Activated naive CD4-positive, alpha-beta T cell treated with anti-CD3 and anti-CD28 coated beads, Interleukin-2, amount 50 U/mL, for 72 hours (primary cell): ENCODE results near the gene DLD. TPM values are rescaled to one million over a fixed set of nuclear protein-coding genes. Genes with fewer than 3 reads are reported as not detected.

Experiments
- ATAC-seq, 2 donors: fragments of 150-1000 bp; cut with Tn5 transposase; 2 replicates each; pipeline ENCODE4 v1.10.0; 2021; ENCODE audit warnings: mild to moderate bottlenecking in 2 of 2, moderate library complexity in 2 of 2
- DNase-seq, 2 donors: peaks; one replicate each; pipeline ENCODE4 v3.0.0; 2021 to 2022; ENCODE audit warnings: low spot score in 2 of 2
- H3K27ac Mint-ChIP-seq, 2 donors: one replicate each; pipeline ENCODE4 v1.8.0; 2022; ENCODE audit warnings: mild to moderate bottlenecking in 2 of 2, mixed read lengths in 2 of 2
- H3K36me3 Mint-ChIP-seq, 2 donors: one replicate each; pipeline ENCODE4 v1.8.0; 2022; ENCODE audit warnings: mixed read lengths in 2 of 2
- H3K9me3 Mint-ChIP-seq, 2 donors: one replicate each; pipeline ENCODE4 v1.8.0; 2022; ENCODE audit warnings: mixed read lengths in 2 of 2
- total RNA-seq, 2 donors: library from RNA; stranded (reverse); gene quantifications; one replicate each; pipeline ENCODE4 v1.2.3, GENCODE V29; 2022

Gene DLD
- total RNA-seq, 2 donors from 2014 or later: 82.8 to 96.5 TPM

DNA sequence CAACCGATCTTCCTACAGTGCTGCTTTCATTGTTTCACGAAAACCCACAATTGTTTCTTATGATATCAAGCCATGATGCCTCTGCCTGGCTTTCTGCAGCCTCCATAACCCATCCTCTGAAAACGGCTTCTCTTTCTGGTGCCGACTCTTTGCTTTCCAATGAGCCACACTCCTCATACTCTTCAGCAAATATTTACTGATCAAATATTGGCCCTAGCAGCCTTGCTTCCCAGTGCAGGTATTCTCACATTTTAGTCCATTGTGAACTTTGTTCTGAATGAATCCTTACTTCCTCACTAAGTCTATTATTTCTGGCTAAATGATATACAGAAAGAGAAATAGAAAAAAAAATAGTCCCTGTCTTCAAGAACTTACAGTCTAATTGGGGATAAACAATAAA is 76.4 kb downstream of the DLD start:
- no peaks in the 10 kb centered on the region for H3K9me3 Mint-ChIP-seq
- H3K27ac Mint-ChIP-seq: no peak overlapping the region
- ATAC-seq: no peak
- DNase-seq: no peak
- H3K36me3 Mint-ChIP-seq: no peaks in the 10 kb centered on the region

DNA sequence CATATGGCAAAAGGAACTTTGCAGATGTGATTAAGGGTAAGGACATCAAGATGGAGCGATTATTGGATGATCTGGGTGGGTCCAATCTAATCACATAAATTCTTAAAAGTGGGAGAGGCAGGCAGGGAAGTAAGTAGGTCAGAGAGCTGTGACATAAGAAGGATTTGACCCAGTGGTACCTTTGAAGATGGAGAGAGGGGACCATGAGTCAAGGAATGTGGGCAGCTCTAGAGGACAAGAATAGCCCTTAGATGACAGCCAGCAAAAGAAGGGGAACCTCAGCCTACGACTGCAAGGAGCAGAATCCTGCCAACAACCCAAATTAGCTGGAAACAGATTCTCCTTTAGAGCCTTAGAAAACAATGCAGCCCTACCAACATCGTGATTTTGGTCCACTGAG is 77.5 kb downstream of the DLD start:
- Mint-ChIP-seq H3K9me3 (no peaks in the 10 kb centered on the region), H3K27ac (no peak overlapping the region), H3K36me3 (no peaks in the 10 kb centered on the region)
- ATAC-seq (no peak), DNase-seq (no peak)

DNA sequence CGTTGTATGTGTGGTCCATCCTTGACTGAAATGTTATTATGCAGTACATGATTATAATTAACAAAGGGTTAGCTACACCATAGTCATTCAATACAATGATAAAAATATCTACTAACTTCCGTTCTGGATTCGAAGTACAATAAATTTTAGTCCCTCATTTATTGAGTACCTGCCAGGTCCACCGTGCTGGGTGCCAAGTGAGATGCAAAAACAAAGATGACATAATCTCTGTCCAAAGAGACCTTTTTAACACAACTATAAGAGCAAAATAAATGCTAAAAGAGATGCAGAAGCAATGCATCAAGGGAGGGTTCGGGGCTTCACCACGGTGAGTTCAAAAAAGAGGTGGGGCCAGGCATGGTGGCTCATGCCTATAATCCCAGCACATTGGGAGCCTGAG is 78.9 kb downstream of the DLD start:
- Mint-ChIP-seq H3K9me3 (no peaks in the 10 kb centered on the region), H3K27ac (no peak overlapping the region), H3K36me3 (no peaks in the 10 kb centered on the region)
- ATAC-seq (no peak), DNase-seq (no peak)

Other genes starting within 250 kb of the DLD start
- 1 to 10 TPM; 1.1 to 2.5 TPM for gene SLC26A4, start 230.4 kb upstream of the DLD start, total RNA-seq
- gene CBLL1, start 147.0 kb upstream of the DLD start, total RNA-seq: 10 to 100 TPM; 36.8 to 48.9 TPM
- not detected for gene SLC26A3, start 88.0 kb upstream of the DLD start, total RNA-seq
- gene LAMB1, start 112.0 kb downstream of the DLD start, total RNA-seq: under 1 TPM in 1 of 2 donors, not detected in 1; 0.27 TPM
- not detected for gene LAMB4, start 239.2 kb downstream of the DLD start, total RNA-seq